HG02642 (cell line): Measurements from ENCODE around the gene PHF2.

ENCODE experiments used
- ATAC-seq: cut with Tn5 transposase; IDR thresholded peaks from one replicate; pipeline ENCODE4 v1.9.1; 2021; ENCODE audit warnings: mild to moderate bottlenecking; ENCODE audit not compliant: unreplicated experiment, poor library complexity

PHF2 gene

GRCh38 chr9:93585695-93586094, 9.3 kb downstream of the PHF2 start:
- ATAC-seq, result no peak

DNA sequence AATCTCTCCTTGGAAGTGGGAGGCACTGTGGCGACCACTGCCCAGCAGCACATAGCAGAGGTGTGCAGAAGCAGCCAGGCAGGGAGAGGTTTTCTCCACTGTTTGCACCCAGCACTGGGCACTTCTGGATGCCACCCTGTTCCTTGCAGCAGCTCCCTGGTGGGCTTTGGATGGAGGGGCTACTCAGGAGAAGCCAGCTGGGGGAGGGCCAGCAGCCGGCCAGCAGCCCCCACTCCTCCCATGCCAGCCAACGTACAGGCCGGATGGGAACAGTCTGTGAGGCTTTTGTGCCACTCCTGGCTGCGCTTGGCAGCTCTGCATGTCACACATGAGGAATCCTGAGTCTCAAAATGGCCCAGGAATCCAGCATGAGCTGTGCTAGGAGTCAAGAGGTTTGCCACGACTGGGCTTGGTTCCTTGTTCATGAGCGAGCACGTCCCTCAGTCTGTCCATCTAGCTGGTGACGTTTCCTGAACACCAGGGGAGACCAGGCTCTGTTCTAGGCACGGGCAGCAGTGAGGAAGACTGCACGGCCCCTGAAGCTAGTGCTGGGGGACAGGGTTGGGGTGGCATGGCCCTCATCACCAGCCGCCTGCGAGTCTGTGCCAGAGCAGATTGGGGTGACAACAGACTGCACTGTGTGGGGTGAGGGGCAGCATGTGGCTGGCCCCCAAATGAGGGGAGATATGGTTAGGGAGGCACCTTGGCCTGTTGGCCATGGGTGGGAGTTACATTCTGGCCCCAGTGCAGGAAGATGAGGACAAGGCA, 10.1 kb downstream of the PHF2 start:
- no peak for ATAC-seq

DNA sequence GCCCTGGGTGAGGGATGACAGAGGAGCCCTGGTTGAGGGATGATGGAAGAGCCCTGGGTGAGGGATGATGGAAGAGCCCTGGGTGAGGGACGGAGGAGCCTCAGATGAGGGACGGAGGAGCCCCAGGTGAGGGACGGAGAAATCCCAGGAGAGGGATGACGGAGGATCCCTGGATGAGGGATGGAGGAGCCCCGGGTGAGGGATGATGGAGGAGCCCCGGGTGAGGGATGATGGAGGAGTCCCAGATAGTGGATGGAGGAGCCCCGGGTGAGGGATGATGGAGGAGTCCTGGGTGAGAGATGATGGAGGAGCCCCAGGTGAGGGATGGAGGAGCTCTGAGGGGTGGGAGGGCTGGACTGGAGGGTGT, 10.9 kb downstream of the PHF2 start:
- no peak for ATAC-seq

GRCh38 chr9:93587651-93588347, 11.4 kb downstream of the PHF2 start:
- no peak for ATAC-seq

DNA sequence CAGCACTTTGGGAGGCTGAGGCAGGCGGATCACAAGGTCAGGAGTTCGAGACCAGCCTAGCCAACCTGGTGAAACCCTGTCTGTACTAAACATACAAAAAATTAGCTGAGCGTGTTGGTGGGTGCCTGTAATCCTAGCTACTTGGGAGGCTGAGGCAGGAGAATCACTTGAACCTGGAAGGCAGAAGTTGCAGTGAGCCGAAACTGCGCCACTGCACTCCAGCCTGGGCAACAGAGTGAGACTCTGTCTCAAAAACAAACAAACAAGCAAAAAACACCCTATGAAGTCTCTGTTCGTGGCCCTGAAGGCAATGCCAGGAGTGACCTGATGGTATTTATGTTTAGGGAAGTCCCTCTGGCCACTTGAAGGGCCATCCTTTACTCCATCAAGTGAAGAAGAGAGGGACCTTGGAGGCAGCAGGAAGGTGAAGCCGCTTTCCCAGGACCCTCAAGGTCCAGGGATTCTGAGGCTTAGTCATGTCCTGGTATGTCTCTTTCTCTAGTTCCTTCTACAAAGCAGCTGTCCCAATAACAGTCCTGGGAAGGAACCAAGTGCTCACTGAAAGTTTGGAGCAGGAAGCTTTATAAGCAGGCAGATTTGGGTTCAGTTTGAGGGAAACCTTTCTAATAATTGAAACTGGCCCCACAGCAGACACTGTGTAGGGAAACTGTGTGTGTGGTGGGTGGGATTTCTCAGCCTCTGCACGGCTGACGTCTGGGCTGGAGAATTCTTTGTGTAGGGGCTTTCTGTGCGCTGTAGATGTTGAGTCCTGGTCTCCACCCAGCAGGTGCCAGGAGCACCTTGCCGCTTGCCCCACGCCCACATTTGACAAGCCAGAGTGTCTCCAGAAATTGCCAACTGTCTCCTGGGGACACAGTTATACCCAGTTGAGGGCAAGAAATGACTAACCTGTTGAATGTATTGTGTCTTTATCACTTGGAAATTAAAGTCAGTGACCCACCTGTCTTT, 12.5 kb downstream of the PHF2 start:
- no peak for ATAC-seq

GRCh38 chr9:93589688-93590087, 13.3 kb downstream of the PHF2 start:
- ATAC-seq, result no peak

DNA sequence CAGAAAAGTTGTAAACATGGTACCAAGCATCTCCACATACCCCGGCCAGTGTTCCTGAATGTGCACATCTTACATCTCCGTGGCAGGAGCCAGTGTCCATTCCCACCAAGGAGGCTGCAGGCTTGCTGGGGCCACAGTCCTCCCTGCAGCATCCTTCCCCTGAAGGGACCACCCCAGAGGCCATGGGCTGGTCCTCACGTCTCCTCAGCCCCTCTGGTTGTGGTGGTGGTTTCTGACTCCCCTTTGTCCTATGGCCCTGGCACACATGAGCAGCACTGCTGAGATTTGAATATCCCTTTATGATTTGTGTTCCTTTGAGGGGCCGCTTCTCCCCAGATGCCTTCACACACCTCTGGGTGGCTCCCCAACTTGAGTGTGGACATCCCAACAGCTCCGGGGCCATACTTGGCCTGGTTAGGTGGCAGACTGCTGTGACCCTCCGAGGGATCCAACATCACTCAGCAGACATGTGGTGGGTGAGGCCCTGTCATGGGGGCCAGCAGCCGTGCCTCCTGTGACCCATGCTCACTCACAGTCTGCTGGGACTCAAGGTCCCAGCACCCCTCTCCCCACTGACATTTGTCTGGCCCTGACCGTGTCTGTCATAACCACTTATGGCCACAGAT, 14.3 kb downstream of the PHF2 start:
- ATAC-seq, result no peak

DNA sequence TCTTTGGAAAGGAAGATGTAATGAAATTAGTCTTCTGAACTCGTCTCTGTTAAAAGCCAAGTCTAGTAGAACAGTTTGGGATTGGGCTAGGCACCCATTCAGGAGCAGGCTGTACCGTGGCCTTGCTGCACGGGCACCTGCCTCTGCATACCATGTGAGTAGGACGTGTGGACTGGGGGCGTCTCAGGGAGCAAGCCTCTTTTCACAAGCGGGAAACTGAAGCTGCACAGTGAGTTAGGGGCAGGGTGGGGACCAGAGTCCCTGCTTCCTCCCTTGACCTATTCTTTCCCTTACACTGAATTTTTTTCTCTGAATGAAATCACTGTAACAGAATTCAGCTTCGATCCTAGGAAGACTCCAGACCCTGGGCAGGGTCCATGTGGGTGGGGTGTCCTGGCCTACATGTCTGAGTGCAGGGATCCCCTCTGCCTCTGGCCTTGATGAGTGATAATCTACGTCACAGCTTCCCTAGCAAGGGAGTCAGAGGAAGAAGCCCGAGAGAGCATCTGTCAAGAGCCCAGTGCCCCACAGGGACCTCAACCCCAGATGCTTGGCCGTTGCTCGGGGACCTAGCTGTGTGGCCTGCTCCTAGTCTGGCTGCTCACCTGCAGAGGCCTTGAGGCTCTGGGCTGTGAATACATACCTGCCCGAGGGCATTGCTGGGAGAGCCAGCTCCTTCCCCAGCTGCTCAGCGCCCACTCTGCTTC, 15.1 kb downstream of the PHF2 start:
- no peak for ATAC-seq

- no peak for ATAC-seq
Measured at GRCh38 chr9:93592008-93592642, 15.7 kb downstream of the PHF2 start.

GRCh38 chr9:93592643-93593021, 16.2 kb downstream of the PHF2 start:
- no peak for ATAC-seq

- ATAC-seq, result no peak
Measured at GRCh38 chr9:93593144-93593658, 16.8 kb downstream of the PHF2 start.

DNA sequence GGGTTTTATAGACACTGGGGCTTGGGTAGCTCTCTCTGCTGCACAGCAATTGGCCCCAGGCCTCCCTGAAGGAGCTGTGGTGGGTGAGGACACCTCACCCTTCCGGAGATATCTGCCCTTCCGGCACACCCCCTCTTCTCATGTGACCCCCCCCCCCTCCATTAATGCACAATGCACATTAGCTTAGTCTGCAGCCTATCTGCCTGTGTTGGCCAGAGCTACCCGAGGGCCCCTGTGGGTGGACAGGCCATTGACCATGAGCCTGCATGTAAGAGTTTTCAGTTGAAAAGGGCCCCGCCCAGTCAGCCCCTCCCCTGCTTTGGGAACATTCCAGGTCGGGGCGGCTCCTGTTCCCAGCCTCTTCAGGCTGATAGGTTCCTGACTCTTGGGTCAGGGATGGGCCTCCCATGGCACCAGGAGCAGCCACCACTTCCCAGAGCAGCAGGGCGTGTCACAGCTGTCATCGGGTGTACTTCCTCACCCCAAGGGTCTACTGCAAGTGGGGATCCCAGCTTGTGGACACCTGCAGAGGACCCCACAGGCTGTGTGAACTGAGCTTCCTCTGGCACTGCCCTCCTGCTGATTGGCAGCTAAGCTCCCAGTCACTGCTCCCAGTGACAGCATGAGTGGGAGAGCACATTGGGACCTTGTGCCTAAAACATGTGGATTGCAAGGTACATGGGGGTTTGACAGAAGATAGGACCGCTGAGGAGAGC, 17.8 kb downstream of the PHF2 start:
- ATAC-seq, result no peak

- no peak for ATAC-seq
Measured at GRCh38 chr9:93595461-93595860, 19.1 kb downstream of the PHF2 start.

DNA sequence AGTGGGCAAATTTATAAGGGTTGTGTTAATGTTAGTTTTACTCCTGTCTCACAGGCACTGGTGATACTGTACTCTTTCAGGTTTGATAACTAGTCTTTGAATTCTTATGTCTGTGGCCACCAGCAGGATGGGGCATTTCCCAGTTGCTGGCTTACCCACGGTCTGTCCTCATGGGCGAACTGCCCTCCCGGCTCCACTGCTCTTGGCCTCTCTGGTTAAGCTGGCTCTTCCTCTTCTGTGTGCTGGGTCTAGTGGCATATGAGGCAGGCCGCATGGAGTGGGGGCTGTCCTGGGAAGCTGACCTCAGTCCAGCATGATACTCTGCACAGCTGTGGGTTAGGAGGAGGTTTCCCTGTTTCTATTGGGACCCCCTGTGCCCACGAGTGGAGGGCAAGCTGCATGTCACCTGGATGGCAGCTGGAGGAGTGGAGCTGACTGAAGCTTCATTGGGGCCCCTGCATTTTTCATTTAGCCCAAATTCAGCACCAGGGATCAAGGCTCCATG, 19.5 kb downstream of the PHF2 start:
- no peak for ATAC-seq

DNA sequence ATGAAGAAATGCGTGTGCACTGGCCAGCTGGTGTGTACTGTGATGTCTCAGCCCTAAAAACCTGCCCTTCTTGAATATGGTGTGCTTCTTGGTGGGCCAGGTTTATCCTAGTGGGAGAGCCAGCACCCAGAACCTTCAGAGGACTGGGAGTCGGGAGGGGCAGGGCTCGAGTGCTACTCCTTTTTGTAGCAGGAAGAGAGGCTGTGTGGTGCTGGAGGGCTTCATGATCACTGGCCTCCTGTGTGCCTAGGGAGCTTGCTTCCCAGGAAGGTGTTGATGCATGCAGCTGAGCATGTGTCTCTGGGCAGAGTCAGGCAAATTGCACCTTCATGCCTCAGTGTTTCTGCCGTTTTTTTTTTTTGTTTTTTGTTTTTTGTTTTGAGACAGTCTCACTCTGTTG, 20.0 kb downstream of the PHF2 start:
- ATAC-seq, result no peak

- no peak for ATAC-seq
Measured at GRCh38 chr9:93597142-93597706, 20.8 kb downstream of the PHF2 start.

DNA sequence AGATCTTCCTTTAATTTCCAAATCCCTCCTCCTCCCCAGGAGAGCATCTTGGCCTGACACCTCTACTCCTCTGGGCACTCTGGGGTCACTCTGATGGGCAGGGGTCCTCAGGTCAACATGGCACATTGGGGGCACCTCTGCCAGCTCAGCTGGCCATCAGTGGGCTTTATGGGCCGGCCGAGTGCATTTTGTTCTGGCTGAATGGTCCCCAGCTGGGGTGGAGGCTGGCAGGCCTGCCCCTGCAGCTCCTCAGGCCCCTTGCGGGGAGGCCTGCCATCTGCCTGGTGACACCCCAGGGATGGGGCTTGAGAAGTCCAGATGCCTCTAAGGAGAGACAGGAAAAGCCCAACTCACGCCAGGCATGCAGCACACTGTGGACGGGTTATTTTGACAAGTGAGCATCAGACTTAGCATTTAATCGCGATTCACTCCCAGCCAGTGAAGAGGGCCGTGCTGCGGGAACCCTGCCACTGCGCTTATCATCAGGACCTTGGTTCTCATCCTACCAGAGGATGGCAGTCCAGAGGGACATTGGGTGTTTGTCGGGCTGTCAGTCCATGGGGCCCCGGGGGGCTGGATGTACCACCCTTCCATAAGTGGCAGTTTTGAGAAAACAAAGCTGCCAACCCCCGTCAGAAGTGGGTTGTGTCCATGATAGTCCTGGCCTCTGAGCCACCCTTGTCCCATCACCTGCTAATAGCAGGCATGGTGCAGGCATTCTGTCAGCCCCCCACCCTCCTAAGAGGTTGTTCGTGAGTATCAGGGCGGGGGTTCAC, 21.7 kb downstream of the PHF2 start:
- ATAC-seq, result no peak
